Stimulated activated CD4-positive, alpha-beta T cell treated with anti-CD3 and anti-CD28 coated beads, Interleukin-12 subunit alpha, Interleukin-12 subunit beta, amount 100 ng/mL, for 24 hours (primary cell): ENCODE measurements around the gene CDS1.
"Not testable (repeated sequence)": the region's sequence is repeated elsewhere in the genome, so short reads cannot be mapped to it uniquely, and the experiment has no call there.

ENCODE experiments used
- DNase-seq, 2 experiments: peaks; one replicate each; pipeline ENCODE4 v3.0.0-alpha.2; 2020; ENCODE audit warnings: low read depth in 2 of 2

Gene CDS1

DNA sequence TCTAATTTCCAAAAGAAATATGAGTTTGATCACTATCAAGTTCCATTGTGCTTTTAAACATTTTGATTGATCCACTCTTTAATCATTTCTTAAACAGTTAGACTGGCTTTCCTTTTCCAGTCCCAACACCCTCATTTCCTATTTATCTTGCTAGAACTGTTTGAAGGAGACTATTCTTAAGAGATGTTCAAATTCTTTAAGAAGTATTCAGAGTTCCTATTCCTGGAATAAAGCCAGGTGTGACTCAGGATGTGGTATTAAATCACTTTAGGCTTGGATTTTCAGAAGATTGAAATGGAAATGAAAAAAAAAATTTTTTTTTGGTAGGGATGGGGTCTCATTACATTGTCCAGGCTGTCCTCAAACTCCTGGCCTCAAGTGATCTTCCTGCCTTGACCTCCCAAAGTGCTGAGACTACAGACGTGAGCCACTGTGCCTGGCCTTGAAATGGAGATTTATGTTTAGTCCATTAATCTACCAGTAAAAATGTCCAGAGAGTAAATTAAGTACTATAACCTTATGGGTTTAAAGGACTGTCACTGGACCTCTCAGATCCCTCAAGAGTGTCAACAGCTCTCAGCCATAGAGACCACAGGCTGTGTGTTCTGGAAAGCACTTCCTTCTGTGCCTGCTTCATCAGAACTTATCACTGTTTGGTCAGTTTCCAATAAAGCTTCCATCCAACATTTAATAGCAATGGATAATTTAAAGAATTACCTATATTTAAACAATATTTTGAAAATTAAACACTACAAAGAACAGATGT lies 90.7 kb downstream of the CDS1 start:
- no peak for DNase-seq

DNA sequence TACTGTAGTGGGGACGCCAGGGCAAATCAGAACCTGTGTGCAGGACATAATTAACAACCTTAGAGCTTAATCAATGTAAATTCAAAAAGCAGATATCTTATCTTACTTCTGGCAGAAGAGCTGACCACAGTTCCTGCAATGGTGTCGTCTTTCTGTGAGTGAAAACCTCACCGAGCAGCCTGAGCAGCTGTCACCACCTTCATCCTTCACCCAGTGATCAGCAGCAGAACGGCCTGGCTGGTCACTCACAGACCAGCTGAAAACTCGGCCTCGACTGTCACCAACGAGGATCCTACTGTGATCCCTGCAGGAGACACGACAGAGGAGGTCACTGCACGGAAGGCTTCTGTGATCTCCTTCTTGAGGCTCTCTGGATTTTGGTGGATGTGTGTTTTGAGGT lies 94.2 kb downstream of the CDS1 start:
- DNase-seq: no peak

DNA sequence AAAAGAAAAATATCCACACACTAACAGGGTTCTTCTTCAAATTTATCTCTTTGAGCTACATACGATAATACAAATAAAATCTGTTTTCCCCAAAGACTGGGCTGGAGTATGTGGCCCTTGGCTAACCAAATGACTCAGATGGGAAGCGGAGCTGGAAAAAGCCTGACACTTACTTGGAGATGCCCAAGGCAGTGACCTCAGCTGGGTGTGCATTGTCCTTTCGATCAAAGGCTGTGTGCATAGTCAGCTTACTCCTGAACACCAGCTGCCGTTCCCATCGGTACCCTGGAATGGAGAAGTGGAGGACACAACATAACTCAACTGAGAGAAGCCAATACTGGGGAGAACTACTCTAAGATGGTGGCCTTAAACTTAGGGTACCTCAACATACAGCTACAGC lies 95.1 kb downstream of the CDS1 start:
- DNase-seq: no peak

DNA sequence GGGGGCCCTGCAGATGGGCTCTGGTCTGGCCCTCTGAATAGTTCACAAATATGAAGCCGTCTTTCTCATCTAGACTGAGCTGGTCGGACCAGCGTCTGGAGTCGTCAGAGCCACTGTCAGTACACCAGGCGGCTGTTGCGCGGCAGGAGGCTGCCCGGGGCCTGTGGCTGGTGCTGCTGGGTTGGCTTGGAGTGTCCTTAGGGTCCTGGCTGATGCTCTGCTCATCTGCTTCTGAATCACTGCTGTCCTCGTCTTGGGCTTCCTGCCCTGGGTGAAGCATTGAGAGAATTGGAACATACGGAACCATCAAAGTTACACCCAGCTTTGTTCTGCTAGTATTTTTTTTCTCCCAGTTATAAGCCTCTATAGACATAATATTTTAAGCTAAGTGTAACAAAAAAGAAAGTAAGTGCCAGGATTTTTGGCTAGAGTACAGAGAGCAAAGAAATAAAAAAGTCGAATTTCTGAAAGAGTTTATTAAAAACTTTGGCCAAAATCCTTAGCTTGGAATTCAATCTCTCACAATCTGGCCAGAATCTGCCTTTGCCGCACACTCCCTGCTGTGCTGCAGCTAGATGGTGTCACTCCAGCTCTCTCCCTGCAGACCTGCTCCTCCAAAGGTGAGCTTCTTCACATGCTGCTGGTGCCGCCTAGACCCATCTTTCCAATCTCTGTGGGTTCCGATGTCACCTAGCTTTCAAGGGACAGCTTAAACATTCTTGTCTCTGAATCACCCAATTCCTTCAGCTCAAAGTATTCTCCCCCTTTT lies 96.2 kb downstream of the CDS1 start:
- no peak for DNase-seq

DNA sequence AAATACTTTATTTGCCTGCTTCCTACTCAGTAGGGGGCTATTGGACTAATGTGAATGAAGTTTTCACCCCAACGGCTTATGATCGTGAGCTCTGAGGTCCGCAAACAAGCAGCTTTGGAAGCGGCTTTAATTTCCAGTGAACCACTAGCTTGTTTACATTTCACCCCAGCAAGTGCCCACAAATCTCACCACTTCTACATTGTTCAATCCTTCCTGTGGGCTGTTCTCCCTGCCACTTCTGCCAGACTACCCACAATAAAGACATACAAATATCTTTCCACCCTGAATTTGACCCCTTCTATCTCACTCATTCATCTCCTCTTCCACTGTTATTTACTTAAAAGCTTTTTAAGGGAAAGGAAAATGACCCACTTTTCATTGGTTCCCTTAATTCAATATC lies 98.0 kb downstream of the CDS1 start:
- no peak for DNase-seq

DNA sequence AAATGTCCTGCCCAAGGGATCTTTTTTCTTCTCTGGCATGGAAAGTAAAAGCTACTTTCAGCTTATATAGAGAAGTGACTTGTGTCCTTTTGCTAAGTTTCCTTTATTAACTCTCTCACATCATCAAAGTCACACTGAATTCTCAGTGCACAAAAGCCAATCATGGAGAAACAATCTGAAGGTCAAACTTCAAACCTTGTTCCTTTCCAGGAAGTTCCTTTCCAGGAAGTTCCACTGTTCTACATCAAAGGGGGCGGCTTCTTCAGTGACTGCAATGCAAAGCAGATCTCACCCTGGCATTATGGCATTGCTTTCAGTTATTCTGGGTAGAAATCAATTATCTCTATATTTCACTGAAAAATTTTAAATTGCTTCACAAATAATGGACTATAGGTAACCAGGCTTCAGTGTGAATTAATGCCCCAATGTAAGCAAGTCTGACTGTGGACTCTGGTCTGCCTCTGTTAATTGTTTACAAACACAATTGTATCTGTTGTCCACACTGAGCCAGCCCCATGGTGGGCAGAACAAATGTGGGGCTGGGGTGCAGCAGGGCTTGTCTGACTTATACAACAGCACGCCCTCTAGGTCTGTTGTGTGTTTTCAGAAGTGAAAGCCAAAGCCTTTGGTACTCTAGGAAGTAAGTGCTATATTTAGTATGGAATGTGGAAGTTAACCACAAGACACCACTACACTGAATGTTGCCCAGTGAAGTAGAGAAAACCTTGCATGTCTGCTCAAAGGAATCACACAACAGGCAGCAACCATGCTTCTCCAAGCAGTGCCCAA lies 98.8 kb downstream of the CDS1 start:
- no peak for DNase-seq

DNA sequence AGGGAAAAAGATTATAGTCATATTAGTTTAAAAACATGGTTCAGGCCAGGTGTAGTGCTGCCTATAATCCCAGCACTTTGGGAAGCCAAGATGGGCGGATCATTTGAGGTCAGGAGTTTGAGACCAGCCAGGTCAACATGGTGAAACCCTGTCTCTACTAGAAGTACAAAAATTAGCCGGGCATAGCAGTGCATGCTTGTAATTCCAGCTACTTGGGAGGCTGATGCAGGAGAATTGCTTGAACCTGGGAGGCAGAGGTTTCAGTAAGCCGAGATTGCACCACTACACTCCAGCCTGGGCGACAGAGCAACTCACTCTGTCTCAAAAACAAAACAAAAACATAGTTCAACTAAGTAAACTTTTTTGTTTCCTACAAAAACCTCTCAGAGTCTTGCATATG lies 99.7 kb downstream of the CDS1 start:
- not testable (repeated sequence) for DNase-seq

DNA sequence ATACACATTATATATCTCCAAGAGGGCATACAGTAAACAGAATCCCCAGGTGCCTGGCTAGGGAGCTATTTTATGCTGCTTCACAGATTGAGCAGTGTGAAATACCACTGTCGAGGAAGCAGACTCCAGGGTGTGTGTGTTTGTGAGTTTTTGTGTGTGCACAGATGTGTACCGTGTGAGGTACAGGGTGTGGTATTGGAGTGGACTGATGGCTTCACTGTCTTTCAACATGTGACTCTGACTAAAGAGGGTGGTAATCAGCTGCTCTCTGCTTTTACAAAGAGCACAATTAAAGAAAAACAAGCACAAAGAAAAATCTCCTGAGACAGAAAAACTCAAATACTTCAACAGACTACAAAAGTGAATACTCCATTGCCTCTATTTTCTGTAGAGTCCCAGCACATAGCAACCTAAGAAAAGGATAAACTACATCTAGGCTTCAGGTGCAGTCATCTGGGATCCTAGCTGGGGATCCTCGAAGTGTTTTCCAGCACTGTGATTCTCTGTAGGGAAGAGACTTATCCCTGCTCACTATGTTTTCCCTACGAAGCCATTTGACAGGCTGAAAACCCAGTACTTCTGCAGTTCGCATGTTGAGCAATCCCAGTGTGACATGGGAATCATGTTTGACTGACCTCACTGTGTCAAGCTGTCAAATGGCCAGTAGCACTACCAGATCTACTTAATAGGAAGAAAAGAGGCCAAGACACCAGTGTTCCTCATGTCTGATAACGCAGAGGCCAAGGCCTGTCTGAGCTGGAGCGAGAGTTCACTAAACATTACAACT lies 100.3 kb downstream of the CDS1 start:
- DNase-seq: no peak

DNA sequence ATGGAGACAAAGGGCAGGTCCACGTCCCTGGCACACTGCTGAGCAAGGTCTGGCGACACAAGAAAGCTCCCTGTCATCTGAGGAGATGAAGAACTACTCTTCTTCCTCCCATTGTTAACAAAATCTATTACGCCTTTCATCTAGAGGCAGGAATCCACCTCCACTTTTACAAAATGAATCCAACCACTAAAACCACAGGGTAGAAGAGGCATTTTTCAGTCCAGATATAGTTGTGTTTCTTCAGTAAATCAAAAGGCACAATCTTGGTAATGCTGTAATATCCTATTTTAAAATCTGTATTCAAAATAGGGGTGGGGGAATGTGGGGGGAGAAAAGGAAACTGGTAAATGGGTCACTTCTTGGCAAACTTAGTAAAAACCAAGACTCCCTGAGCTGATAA lies 101.4 kb downstream of the CDS1 start:
- no peak for DNase-seq

DNA sequence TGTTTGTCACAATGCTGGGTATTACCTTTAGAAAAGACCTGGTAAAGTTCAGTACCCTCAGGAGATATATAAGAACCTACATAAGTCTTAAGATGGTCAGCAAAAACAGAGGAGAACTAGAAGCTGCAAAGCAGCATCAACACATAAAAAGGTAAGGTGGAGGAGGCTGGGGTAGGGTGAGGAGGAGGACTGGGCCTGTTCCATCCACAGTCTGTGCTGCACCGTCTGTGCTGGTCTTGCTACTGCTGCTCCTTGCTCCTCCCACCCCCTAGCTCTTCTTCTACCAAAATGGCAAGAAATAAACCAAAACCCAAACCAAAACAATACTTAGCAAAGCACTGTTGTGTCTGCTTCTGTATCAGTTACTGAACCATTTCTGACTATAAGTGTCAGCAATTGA lies 102.2 kb downstream of the CDS1 start:
- no peak for DNase-seq

DNA sequence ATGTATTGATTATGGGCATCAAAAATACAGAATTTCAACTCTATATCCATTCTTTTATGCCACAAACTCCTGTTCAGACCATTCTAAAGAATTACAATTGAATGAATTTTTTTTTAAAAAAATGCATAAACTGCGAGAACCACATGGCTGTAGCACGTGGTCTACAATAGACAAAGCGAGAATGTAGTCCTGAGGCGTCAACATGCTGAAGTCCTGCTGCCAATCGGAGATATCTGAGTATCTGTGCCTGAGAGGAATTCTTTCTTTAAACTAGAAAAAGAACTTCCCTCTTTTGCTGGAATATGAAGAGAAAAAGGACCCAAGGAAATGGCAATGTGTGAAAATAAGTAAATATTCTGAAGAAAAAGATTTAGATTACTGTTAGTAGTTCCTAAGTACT lies 105.7 kb downstream of the CDS1 start:
- no peak for DNase-seq

DNA sequence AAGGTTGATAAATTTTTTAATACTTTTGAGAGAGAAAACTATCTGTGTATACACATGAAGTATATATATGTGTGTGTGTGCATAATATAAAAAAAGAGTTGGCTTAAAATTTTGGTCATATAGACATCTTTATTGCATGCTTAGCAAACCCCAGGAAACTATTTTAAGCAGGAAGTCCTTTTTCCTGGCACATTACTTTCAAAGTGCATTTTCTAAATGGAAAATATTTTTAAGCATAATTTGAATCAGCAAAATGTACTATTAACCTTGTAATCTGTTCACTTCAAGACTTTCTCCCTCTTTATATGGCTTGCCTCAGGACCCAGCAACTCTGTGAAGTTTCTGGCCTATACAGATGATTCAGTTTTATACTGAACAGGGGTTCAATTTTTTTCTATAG lies 106.3 kb downstream of the CDS1 start:
- no peak for DNase-seq

DNA sequence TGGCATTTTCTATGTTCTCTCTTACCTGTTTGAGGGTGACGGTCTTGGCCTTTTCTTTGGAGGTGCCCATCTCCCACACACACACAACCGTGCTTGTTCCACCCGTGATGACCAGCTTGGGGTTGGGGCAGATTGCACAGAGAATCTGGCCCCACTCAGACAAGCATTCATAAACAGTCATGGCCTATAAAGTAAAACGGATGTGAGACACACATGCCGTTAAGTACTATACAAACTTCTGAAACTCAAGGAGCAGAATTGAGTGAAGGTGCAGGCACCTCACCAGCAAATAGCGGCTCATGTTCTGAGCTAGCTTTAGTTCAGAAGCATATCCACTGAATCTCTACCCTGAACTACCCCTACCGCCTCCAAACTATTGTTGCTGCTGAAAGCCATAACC lies 107.6 kb downstream of the CDS1 start:
- DNase-seq: no peak

DNA sequence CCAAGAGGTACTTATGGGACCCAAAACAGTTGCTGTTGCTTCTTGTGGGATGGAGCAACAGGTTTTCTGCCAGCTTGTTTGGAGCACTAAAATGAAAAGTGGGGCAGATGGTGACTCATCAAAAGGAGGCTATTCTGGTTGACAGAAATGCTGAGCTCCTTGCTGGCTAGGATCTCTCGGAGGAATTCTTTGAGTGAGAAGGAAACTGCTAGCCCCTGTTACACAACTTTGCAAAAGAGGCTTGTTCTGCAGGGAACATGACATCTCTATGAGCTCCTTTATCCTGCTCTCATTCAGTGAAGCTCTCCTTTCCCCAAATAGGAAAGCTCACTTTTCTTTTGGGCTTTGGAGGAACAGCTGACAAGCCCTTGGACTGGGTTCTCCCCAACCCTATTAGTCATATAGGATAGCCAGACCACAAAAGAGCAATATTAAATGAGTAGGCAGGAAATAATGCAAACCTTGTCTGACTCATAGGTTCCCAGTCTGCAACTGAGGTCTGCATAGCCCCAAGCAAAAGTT lies 108.3 kb downstream of the CDS1 start:
- no peak for DNase-seq

DNA sequence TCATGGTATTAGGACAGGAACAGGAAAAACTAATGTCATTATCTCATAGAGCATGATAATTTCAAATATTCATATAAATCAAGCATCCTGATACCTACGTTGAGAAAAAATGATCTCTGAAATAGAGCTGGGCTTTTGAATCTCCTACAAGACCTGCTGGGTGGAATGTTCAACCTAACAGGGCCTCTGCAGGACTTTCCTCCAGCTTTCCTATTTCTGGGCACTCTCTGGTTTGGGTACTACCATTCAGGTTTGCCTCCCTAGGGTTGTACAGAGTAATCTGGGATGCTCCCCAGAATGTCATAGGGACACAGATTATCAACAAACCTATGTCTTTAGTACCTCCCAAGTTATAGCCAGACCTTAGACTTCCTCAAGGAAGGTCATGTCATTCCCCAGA lies 108.9 kb downstream of the CDS1 start:
- no peak for DNase-seq

DNA sequence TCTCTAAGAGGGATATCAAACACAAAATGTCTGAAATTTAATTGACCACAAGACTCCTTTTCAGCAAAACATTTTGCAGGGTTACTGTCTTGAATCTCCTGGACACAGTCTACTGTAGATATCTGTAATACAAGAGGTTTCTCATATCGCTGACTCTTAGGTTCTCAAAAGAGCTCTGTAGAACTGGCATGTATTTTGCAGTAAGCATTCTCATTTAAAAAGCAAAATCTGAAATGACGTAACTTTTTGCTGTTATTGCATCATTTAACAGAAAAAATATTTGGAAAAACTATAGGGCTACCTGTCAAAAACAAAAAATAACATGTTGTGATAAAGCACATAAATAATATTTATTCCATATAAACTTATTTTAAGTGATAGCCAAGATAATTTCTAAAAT lies 114.2 kb downstream of the CDS1 start:
- no peak for DNase-seq

DNA sequence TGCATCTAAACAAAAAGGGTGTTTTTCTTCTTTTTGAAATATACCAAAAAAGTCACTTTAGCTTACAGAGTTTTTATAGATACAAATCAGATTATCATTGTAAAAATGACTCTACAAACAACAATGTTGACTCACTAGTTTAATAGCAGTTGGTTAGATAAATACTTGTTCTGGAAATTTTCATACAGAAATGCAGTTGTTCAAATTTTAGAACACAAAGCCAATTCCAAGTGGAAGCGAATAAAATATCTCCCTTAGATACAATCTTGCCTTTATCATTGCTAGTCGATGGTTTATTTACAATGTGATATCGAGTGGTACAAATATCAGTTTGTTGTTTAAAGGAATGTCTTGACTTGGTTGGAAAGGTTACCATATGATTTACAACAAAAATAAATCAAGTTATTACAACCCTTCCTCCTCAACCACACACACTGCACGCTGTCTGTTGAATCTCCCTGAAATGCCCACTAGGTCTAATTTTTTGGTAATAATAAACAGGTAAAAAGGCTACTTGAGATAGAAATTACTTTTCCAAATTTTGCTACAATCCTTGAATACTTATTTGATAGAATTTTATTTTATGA lies 114.8 kb downstream of the CDS1 start:
- no peak for DNase-seq

DNA sequence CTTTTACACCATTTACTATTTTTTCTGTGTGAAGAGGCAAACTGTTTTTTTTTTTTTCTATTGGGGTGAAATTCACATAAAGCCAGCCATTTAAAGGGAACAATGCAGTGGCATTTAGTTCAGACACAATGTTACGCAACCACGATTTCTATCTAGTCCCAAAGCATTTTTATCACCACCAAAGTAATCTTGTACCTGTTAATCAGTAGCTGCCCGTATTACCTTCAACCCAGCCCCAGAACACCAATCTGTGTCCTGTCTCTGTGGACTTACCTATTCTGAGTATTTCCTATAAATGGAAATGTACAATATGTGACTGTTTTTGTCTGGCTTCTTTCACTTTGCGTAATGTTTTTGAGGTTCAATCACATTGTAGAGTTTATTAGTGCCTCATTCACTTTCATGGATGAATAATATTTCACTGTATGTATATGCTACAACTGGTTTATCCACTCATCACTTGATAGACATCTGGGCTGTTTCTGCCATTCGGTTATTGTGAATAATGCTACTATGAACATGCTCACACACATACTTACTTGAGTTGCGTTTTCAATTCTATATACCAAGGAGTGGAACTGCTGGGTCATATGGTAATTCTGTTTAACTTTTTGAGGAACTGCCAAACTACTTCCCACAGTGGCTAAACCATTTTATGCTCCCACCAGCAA lies 116.2 kb downstream of the CDS1 start:
- no peak for DNase-seq
